Measurements from ENCODE around the gene IRF2. TPM values are rescaled to one million over a fixed set of nuclear protein-coding genes. Genes with fewer than 3 reads are reported as not detected.

The IRF2 gene
- total RNA-seq, 3 donors from 2014 or later (not counting 1 experiment from before 2014, with no cell fraction given), result 50.6 to 68.5 (median 59.8) TPM

DNA sequence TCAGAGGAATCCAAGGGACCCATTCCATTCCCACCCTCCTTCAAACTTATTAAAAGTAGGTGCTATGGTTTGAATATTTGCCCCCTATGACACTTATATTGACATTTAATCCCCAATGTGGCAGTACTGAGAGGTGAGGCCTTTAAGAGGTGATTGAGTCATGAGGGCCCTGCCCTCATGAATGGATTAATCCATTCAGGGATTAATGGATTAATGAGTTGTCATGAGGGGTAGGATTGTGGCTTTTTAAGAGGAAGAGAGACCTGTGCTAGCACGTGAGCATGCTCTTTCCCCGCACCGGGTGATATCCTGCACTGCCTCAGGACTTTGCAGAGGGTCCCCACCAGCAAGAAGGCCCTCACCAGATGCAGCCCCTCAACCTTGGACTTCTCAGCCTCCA lies 50.1 kb downstream of the IRF2 start:
- TF ChIP-seq, protein P1, sequence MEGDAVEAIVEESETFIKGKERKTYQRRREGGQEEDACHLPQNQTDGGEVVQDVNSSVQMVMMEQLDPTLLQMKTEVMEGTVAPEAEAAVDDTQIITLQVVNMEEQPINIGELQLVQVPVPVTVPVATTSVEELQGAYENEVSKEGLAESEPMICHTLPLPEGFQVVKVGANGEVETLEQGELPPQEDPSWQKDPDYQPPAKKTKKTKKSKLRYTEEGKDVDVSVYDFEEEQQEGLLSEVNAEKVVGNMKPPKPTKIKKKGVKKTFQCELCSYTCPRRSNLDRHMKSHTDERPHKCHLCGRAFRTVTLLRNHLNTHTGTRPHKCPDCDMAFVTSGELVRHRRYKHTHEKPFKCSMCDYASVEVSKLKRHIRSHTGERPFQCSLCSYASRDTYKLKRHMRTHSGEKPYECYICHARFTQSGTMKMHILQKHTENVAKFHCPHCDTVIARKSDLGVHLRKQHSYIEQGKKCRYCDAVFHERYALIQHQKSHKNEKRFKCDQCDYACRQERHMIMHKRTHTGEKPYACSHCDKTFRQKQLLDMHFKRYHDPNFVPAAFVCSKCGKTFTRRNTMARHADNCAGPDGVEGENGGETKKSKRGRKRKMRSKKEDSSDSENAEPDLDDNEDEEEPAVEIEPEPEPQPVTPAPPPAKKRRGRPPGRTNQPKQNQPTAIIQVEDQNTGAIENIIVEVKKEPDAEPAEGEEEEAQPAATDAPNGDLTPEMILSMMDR (IDR thresholded peaks at IDR 0.05), result no peak
- Mint-ChIP-seq H3K4me1 (peaks cover 66% of the 10 kb centered on the region in 2 donors), H3K4me3 (no peak overlapping the region), H3K36me3 (peaks cover 7% of the 10 kb centered on the region), H3K27me3 (ENCODE audit: low read depth in 2 of 2) (no peaks in the 10 kb centered on the region), H3K27ac (peak overlapping the region; percentile 74 to 92), H3K9me3 (peaks cover 2 to 3% of the 10 kb centered on the region in 2 donors)
- no peak overlapping the region for H3K4me3 ChIP-seq (ENCODE audit: low read length)
- WGBS (ENCODE audit: insufficient coverage), result 96% methylated on average over 3 of the region's 3 CpGs
- no peaks in the 10 kb centered on the region for H3K9me3 ChIP-seq (ENCODE audit: control insufficient read depth, insufficient read depth, low read length)
- no peak for DNase-seq
- H3K4me1 ChIP-seq (ENCODE audit: control insufficient read depth, insufficient read depth, low read length), result peaks cover 10% of the 10 kb centered on the region
- intact Hi-C loops (cut with micrococcal nuclease), result no loop called here
- no peak for ATAC-seq
- no peak overlapping the region for H3K27ac ChIP-seq (ENCODE audit: low read length)
- peaks cover 35% of the 10 kb centered on the region for H3K36me3 ChIP-seq (ENCODE audit: control insufficient read depth, insufficient read depth, low read length)
- H3K27me3 ChIP-seq (ENCODE audit: control insufficient read depth, insufficient read depth, low read length), result no peaks in the 10 kb centered on the region

DNA sequence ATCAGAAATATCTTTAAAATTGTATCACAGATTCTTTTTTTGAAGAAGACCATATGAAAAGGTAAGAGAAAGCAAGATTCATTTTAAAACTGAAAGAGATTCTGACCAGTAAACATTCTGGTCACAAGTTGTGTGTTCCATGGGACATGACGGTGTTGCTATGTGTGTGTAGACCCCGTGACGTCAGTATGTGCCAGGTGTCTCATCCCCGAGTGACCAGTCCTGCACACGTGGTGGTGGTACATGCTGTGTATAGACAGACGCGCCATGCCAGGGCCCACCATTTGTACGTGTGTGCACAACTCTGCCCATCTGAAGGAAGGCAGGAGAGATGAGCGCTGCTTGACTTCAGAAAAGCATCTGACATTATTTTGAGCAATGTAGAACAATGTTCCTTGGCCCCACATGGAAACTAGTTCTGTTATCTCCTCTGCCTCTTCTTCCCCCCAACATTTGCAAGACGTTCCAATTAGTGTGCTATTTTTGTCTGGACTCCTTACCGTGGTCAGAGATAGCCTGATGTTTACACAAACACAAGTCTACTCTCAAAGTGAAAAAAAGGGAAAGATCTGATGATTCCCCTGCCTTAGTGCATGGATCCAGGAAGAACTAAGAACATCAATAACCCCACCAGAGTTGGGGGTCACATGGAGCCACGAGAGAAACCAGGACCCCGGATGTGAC lies 51.2 kb downstream of the IRF2 start:
- Mint-ChIP-seq H3K27ac (peak overlapping the region; percentile 74 to 92), H3K27me3 (ENCODE audit: low read depth in 2 of 2) (no peaks in the 10 kb centered on the region), H3K36me3 (peaks cover 7% of the 10 kb centered on the region), H3K4me3 (no peak overlapping the region), H3K9me3 (peaks cover 2 to 3% of the 10 kb centered on the region in 2 donors), H3K4me1 (peaks cover 71% of the 10 kb centered on the region in 2 donors)
- H3K36me3 ChIP-seq (ENCODE audit: control insufficient read depth, insufficient read depth, low read length), result peaks cover 39% of the 10 kb centered on the region
- H3K4me3 ChIP-seq (ENCODE audit: low read length), result no peak overlapping the region
- H3K4me1 ChIP-seq (ENCODE audit: control insufficient read depth, insufficient read depth, low read length), result peaks cover 10% of the 10 kb centered on the region
- H3K9me3 ChIP-seq (ENCODE audit: control insufficient read depth, insufficient read depth, low read length), result no peaks in the 10 kb centered on the region
- TF ChIP-seq, protein P1 (IDR thresholded peaks at IDR 0.05), result no peak
- ATAC-seq, result no peak
- no peak for DNase-seq
- peak overlapping the region; percentile 5 for H3K27ac ChIP-seq (ENCODE audit: low read length)
- 89% methylated on average over 13 of the region's 13 CpGs for WGBS (ENCODE audit: insufficient coverage)
- intact Hi-C loops (cut with micrococcal nuclease), result no loop called here
- no peaks in the 10 kb centered on the region for H3K27me3 ChIP-seq (ENCODE audit: control insufficient read depth, insufficient read depth, low read length)

DNA sequence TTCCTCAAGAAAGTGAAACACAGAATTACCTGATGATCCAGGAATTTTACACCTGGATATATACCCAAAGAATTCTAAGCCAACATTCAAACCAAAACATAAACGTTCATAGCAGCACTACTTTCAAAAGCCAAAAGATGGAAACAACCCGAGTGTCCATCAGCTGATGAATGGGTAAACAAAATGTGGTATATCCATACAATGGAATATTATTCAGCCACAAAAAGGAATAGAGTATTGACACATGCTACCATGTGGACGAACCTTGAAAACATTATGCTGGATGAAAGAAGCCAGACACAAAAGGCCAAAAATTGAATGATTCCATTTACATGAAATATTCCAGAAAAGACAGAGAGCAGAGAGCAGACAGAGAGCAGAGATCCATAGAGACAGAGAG lies 52.0 kb downstream of the IRF2 start:
- Histone ChIP-seq H3K4me1 (ENCODE audit: control insufficient read depth, insufficient read depth, low read length) (peaks cover 15% of the 10 kb centered on the region), H3K4me3 (ENCODE audit: low read length) (no peak overlapping the region), H3K36me3 (ENCODE audit: control insufficient read depth, insufficient read depth, low read length) (peaks cover 39% of the 10 kb centered on the region), H3K27ac (ENCODE audit: low read length) (no peak overlapping the region), H3K27me3 (ENCODE audit: control insufficient read depth, insufficient read depth, low read length) (no peaks in the 10 kb centered on the region), H3K9me3 (ENCODE audit: control insufficient read depth, insufficient read depth, low read length) (no peaks in the 10 kb centered on the region)
- intact Hi-C loops (cut with micrococcal nuclease), result no loop called here
- Mint-ChIP-seq H3K4me3 (no peak overlapping the region), H3K4me1 (peaks cover 74 to 76% of the 10 kb centered on the region in 2 donors), H3K9me3 (peaks cover 2 to 3% of the 10 kb centered on the region in 2 donors), H3K27me3 (ENCODE audit: low read depth in 2 of 2) (no peaks in the 10 kb centered on the region), H3K36me3 (peaks cover 7% of the 10 kb centered on the region), H3K27ac (peak overlapping the region; percentile 83 to 92)
- TF ChIP-seq, protein P1 (IDR thresholded peaks at IDR 0.05), result no peak
- WGBS (ENCODE audit: insufficient coverage), result 67% methylated on average over 3 of the region's 3 CpGs
- no peak for DNase-seq
- ATAC-seq, result no peak
